IMR-90 (cell line): ENCODE data around the gene ALCAM. TPM values are rescaled to one million over a fixed set of nuclear protein-coding genes. Genes with fewer than 3 reads are reported as not detected.
A peak's percentile ranks its signal among the peaks of the same experiment; 100 is the strongest.

Experiments used
- ATAC-seq: fragments of 200-7000 bp; cut with Tn5 transposase; 2 replicates; pipeline ENCODE4 v1.9.1; 2020; ENCODE audit warnings: low read depth, mild to moderate bottlenecking, moderate library complexity
- BruUV-seq: library from RNA; stranded (reverse); fragments of 400-500 nt; replicated peaks from 2 replicates; lab custom pipeline; 2021; lab: Mats Ljungman, UMichigan
- CTCF ChIA-PET: fragments of 300-600 bp; formaldehyde crosslinking; extraction: SDS; loops from one replicate; lab custom pipeline; 2021; ENCODE audit warnings: antibody characterized with exemption; lab: Yijun Ruan, JAX
- POLR2A ChIA-PET: fragments of 300-600 bp; sonication (Branson Sonifier 250); formaldehyde crosslinking; loops from one replicate; lab custom pipeline; 2022; ENCODE audit warnings: antibody characterized with exemption; ENCODE audit not compliant: unreplicated experiment; lab: Charles Lee
- DNase-seq: peaks from one replicate; pipeline ENCODE4 v3.0.0; 2013
- H2AFZ ChIP-seq: replicated peaks from 2 replicates; pipeline ENCODE3; 2013; ENCODE audit warnings: low read length, mild to moderate bottlenecking; ENCODE audit not compliant: poor library complexity
- H2AK5ac ChIP-seq: 2 replicates; pipeline ENCODE4 v1.6.1; 2013; ENCODE audit warnings: low read depth, low read length, inconsistent platforms
- H2AK9ac ChIP-seq: replicated peaks from 2 replicates; pipeline ENCODE3; 2013; ENCODE audit warnings: mild to moderate bottlenecking, low read depth, low read length, moderate library complexity; ENCODE audit not compliant: poor library complexity
- H2BK120ac ChIP-seq: 2 replicates; pipeline ENCODE4 v1.6.1; 2013; ENCODE audit warnings: low read depth, low read length, inconsistent platforms
- H2BK15ac ChIP-seq: 3 replicates; pipeline ENCODE4 v1.6.1; 2013; ENCODE audit warnings: low read depth, low read length, inconsistent platforms
- H2BK20ac ChIP-seq: 2 replicates; pipeline ENCODE4 v1.6.1; 2013; ENCODE audit warnings: low read depth, mild to moderate bottlenecking, inconsistent platforms, low read length, moderate library complexity
- H2BK5ac ChIP-seq: 2 replicates; pipeline ENCODE4 v1.6.1; 2013; ENCODE audit warnings: mild to moderate bottlenecking, low read depth, low read length, inconsistent platforms; ENCODE audit not compliant: poor library complexity, severe bottlenecking
- H3K14ac ChIP-seq: replicated peaks from 2 replicates; pipeline ENCODE4 v1.6.1; 2013; ENCODE audit warnings: low read depth, low read length, inconsistent platforms
- H3K18ac ChIP-seq: 2 replicates; pipeline ENCODE4 v1.6.1; 2013; ENCODE audit warnings: low read depth, low read length, control low read depth
- H3K23ac ChIP-seq: 2 replicates; pipeline ENCODE4 v1.6.1; 2013; ENCODE audit warnings: low read depth, low read length, inconsistent platforms
- H3K27ac ChIP-seq: 2 replicates; pipeline ENCODE4 v1.5.1; 2013; ENCODE audit warnings: mild to moderate bottlenecking, control low read depth, low read length; ENCODE audit not compliant: insufficient read depth
- H3K27me3 ChIP-seq: 2 replicates; pipeline ENCODE4 v1.6.1; 2013; ENCODE audit warnings: low read length; ENCODE audit not compliant: control insufficient read depth, insufficient read depth
- H3K36me3 ChIP-seq: 2 replicates; pipeline ENCODE4 v1.6.1; 2013; ENCODE audit warnings: low read length, mixed read lengths; ENCODE audit not compliant: control insufficient read depth, insufficient read depth
- H3K4ac ChIP-seq: 2 replicates; pipeline ENCODE4 v1.6.1; 2013; ENCODE audit warnings: low read depth, low read length, inconsistent platforms
- H3K4me1 ChIP-seq: 2 replicates; pipeline ENCODE4 v1.6.1; 2013; ENCODE audit warnings: low read length, mixed read lengths; ENCODE audit not compliant: control insufficient read depth, insufficient read depth
- H3K4me2 ChIP-seq: 2 replicates; pipeline ENCODE4 v1.6.1; 2013; ENCODE audit warnings: low read depth, mild to moderate bottlenecking, control low read depth, low read length, moderate library complexity
- H3K4me3 ChIP-seq: 2 replicates; pipeline ENCODE4 v1.5.1; 2013; ENCODE audit warnings: low read depth, mild to moderate bottlenecking, control low read depth, low read length, moderate library complexity; ENCODE audit not compliant: insufficient read depth
- H3K56ac ChIP-seq: 2 replicates; pipeline ENCODE4 v1.6.1; 2013; ENCODE audit warnings: low read length, inconsistent platforms; ENCODE audit not compliant: insufficient read depth; ENCODE audit errors: extremely low read depth
- H3K79me1 ChIP-seq, 2 experiments: 2 replicates each; pipeline ENCODE4 v1.6.1; 2013; ENCODE audit warnings: low read length in 2 of 2, inconsistent platforms in 1 of 2, low read depth in 1 of 2
- H3K9ac ChIP-seq: 2 replicates; pipeline ENCODE4 v1.6.1; 2013; ENCODE audit warnings: low read depth, low read length, control low read depth
- H3K9me1 ChIP-seq: 2 replicates; pipeline ENCODE4 v1.6.1; 2013; ENCODE audit warnings: low read length, inconsistent platforms; ENCODE audit not compliant: insufficient read depth
- H3K9me3 ChIP-seq: 2 replicates; pipeline ENCODE4 v1.6.1; 2013; ENCODE audit warnings: low read length; ENCODE audit not compliant: control insufficient read depth, insufficient read depth
- H4K20me1 ChIP-seq: 2 replicates; pipeline ENCODE4 v1.6.1; 2013; ENCODE audit warnings: low read length, inconsistent platforms; ENCODE audit not compliant: insufficient read depth
- H4K5ac ChIP-seq: 2 replicates; pipeline ENCODE4 v1.6.1; 2013; ENCODE audit warnings: mild to moderate bottlenecking, low read depth, low read length, control low read depth
- H4K8ac ChIP-seq, 2 experiments: 2 replicates each; pipeline ENCODE4 v1.6.1; 2013; ENCODE audit warnings: low read depth in 2 of 2, low read length in 2 of 2, control low read depth in 1 of 2, inconsistent platforms in 1 of 2
- H4K91ac ChIP-seq: 2 replicates; pipeline ENCODE4 v1.6.1; 2013; ENCODE audit warnings: low read depth, low read length, inconsistent platforms; ENCODE audit not compliant: insufficient read depth
- BHLHE40 ChIP-seq: fragments of 150-350 bp; IDR thresholded peaks from 2 replicates; pipeline ENCODE4 v1.6.1; 2016; ENCODE audit warnings: mild to moderate bottlenecking, low read depth, low read length
- CEBPB ChIP-seq: IDR thresholded peaks from 2 replicates; pipeline ENCODE4 v1.6.1; 2012; ENCODE audit warnings: low read depth, low read length, improper control_type of control experiment
- CHD1 ChIP-seq: IDR thresholded peaks from 2 replicates; pipeline ENCODE4 v1.6.1; 2012; ENCODE audit warnings: low read depth, low read length, improper control_type of control experiment
- FOS ChIP-seq: fragments of 150-350 bp; IDR thresholded peaks from 2 replicates; pipeline ENCODE4 v1.6.1; 2016; ENCODE audit warnings: low read depth, low read length
- MXI1 ChIP-seq: IDR thresholded peaks from 2 replicates; pipeline ENCODE4 v1.6.1; 2012; ENCODE audit warnings: low read depth, mild to moderate bottlenecking, low read length, moderate library complexity, borderline replicate concordance
- NFE2L2 ChIP-seq: fragments of 150-350 bp; IDR thresholded peaks from 2 replicates; pipeline ENCODE4 v1.6.1; 2016; ENCODE audit warnings: low read depth, mild to moderate bottlenecking, low read length
- POLR2A ChIP-seq: IDR thresholded peaks from 2 replicates; pipeline ENCODE4 v1.6.1; 2012; ENCODE audit warnings: mild to moderate bottlenecking, low read depth, low read length
- RAD21 ChIP-seq: IDR thresholded peaks from 2 replicates; pipeline ENCODE4 v1.6.1; 2012; ENCODE audit warnings: low read length, improper control_type of control experiment
- RCOR1 ChIP-seq: IDR thresholded peaks from 2 replicates; pipeline ENCODE4 v1.6.1; 2012; ENCODE audit warnings: mild to moderate bottlenecking, low read length, improper control_type of control experiment; ENCODE audit not compliant: insufficient replicate concordance
- RFX5 ChIP-seq: IDR thresholded peaks from 2 replicates; pipeline ENCODE4 v1.8.0; 2012; ENCODE audit warnings: low read depth, mild to moderate bottlenecking, low read length, moderate library complexity
- SMC3 ChIP-seq: fragments of 150-350 bp; IDR thresholded peaks from 2 replicates; pipeline ENCODE4 v1.6.1; 2016; ENCODE audit warnings: low read depth, mild to moderate bottlenecking, antibody characterized with exemption, low read length, moderate library complexity
- WGBS, 2 experiments: methylation state at CpG; one replicate each; pipeline versions ENCODE4 v1.1.5 to v1.1.7; 2013; ENCODE audit warnings: missing lambda C conversion rate in 2 of 2; ENCODE audit not compliant: insufficient read length in 1 of 2; ENCODE audit errors: extremely low coverage in 2 of 2; 5-methylcytosine and 5-hydroxymethylcytosine counted together
- dilution Hi-C: fragments of 300-500 bp; cut with HindIII; formaldehyde crosslinking; loops from one replicate; pipeline ENCODE4 v1.14.3; 2018; ENCODE audit warnings: low sequenced_read_pairs; ENCODE audit not compliant: unreplicated experiment
- in situ Hi-C: fragments of 300-500 bp; cut with MboI; formaldehyde crosslinking; loops from 3 replicates; pipeline ENCODE4 v1.14.3; 2019; ENCODE audit warnings: low sequenced_read_pairs, inconsistent platforms, mixed read lengths
- intact Hi-C: fragments of 100-400 bp; cut with micrococcal nuclease; formaldehyde crosslinking; loops from 2 replicates; pipeline ENCODE4 v1.10.0; 2022
- polyA plus RNA-seq, 3 experiments: library from polyadenylated mRNA; depleted of rRNA; stranded (reverse); fragments of >200 nt; gene quantifications; 2 replicates each; pipeline ENCODE4 v1.2.3, GENCODE V29; 2012; ENCODE audit warnings: low replicate concordance in 1 of 3
- total RNA-seq: library from RNA; depleted of rRNA; stranded (reverse); fragments of >200 nt; gene quantifications from 2 replicates; pipeline ENCODE4 v1.2.3, GENCODE V29; 2012
- TF ChIP-seq, protein P1 (sequence below): fragments of 150-350 bp; IDR thresholded peaks from 2 replicates; pipeline ENCODE4 v1.6.1; 2016; ENCODE audit warnings: low read depth, mild to moderate bottlenecking, low read length, moderate library complexity, borderline replicate concordance
- TF ChIP-seq, protein P2 (sequence below): fragments of 150-350 bp; IDR thresholded peaks from 2 replicates; pipeline ENCODE4 v1.6.1; 2017; ENCODE audit warnings: mild to moderate bottlenecking, antibody characterized with exemption, low read length, low read depth

The ALCAM gene
- total and polyA plus RNA-seq, 2 of the 4 experiments (the other 2 are of a cell fraction): 117 to 423 TPM

DNA sequence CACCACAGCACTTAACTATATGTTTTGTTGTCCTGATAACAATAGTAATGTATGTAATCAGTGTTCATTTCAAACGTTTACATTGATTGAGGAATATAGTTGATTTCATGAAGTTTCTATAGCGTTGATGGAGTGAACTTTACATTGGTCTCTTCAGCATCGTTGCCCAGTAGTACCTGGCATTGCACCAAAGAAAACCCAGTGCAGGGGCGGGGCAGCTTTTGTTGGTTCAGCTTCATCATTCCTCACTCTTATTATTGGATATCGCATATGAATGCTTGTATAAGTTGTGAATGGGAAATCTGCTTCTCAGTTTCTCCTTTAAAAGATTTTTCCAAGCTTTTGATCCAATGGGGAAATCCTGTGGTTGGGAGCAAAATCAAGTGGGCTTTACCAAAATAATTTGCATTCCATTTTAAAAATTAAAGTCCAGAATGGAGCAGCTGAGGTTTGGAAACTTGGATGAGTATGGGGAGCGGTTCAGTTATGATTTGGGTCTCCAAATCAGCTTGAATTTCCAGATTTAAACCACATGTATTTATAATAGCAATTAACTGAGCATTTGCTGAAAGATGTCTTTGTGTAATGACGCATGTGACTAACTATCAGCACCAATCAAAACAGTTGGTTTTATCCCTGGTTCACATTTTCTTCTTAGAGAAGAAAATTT lies 213.7 kb downstream of the ALCAM start:
- H4K5ac ChIP-seq: no peak overlapping the region
- intact Hi-C loops: no loop called here
- H3K23ac ChIP-seq: no peak overlapping the region
- peaks cover 6% of the 10 kb centered on the region for H3K9me3 ChIP-seq
- no peak overlapping the region for H3K56ac ChIP-seq
- H3K4me3 ChIP-seq: no peak overlapping the region
- no peak overlapping the region for H2AK9ac ChIP-seq
- H3K79me1 ChIP-seq: no peaks in the 10 kb centered on the region
- H3K27me3 ChIP-seq: no peaks in the 10 kb centered on the region
- H3K36me3 ChIP-seq: no peaks in the 10 kb centered on the region
- H2AFZ ChIP-seq: no peak overlapping the region
- no peak overlapping the region for H3K27ac ChIP-seq
- no peak overlapping the region for H2BK15ac ChIP-seq
- TF ChIP-seq RFX5: no peak
- TF ChIP-seq RAD21: no peak
- no peak for TF ChIP-seq POLR2A
- TF ChIP-seq, protein P1, sequence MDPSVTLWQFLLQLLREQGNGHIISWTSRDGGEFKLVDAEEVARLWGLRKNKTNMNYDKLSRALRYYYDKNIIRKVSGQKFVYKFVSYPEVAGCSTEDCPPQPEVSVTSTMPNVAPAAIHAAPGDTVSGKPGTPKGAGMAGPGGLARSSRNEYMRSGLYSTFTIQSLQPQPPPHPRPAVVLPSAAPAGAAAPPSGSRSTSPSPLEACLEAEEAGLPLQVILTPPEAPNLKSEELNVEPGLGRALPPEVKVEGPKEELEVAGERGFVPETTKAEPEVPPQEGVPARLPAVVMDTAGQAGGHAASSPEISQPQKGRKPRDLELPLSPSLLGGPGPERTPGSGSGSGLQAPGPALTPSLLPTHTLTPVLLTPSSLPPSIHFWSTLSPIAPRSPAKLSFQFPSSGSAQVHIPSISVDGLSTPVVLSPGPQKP: no peak
- TF ChIP-seq FOS: no peak
- no peak for TF ChIP-seq BHLHE40
- TF ChIP-seq MXI1: no peak
- no peak for TF ChIP-seq CEBPB
- TF ChIP-seq CHD1: no peak
- TF ChIP-seq RCOR1: no peak
- no peak for TF ChIP-seq NFE2L2
- TF ChIP-seq, protein P2, sequence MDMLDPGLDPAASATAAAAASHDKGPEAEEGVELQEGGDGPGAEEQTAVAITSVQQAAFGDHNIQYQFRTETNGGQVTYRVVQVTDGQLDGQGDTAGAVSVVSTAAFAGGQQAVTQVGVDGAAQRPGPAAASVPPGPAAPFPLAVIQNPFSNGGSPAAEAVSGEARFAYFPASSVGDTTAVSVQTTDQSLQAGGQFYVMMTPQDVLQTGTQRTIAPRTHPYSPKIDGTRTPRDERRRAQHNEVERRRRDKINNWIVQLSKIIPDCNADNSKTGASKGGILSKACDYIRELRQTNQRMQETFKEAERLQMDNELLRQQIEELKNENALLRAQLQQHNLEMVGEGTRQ: no peak
- TF ChIP-seq SMC3: no peak
- H4K20me1 ChIP-seq: no peaks in the 10 kb centered on the region
- dilution Hi-C loops: no loop called here
- no peak overlapping the region for H3K9ac ChIP-seq
- no peak for DNase-seq
- H3K4me2 ChIP-seq: no peak overlapping the region
- no peak overlapping the region for H2BK120ac ChIP-seq
- H3K4ac ChIP-seq: no peak overlapping the region
- in situ Hi-C loops: no loop called here
- H2BK20ac ChIP-seq: 0 out of 2 replicates have a peak overlapping the region, but pooled peaks have one; percentile 12
- CTCF ChIA-PET: interaction anchor here (0.6 kb wide), 1 partner anchor 67 kb away, joined by 4 read pairs; no protein-coding TSS in a partner anchor
- WGBS, 2 experiments: 80% methylated on average over 1 of the region's 7 CpGs; no CpG with 5 or more reads in 1 of the 2 experiments
- no peaks in the 10 kb centered on the region; the same call in 1 of the 2 replicates for H3K4me1 ChIP-seq
- H3K18ac ChIP-seq: no peak overlapping the region
- no peak for ATAC-seq
- peak overlapping the region; percentile 76 for H2BK5ac ChIP-seq
- no peak overlapping the region for H4K91ac ChIP-seq
- no TSS peak for BruUV-seq
- no peak overlapping the region for H3K14ac ChIP-seq
- no peak overlapping the region for H2AK5ac ChIP-seq
- peaks cover 2% of the 10 kb centered on the region; the same call in 1 of the 2 replicates for H3K9me1 ChIP-seq
- no peak overlapping the region for H4K8ac ChIP-seq
- POLR2A ChIA-PET: no interaction called here
